Naive thymus-derived CD4-positive, alpha-beta T cell (primary cell): ENCODE data around the gene LEKR1. TPM values are rescaled to one million over a fixed set of nuclear protein-coding genes. Genes with fewer than 3 reads are reported as not detected.

Experiments used
- ATAC-seq: fragments of 150-1000 bp; cut with Tn5 transposase; 2 replicates; pipeline ENCODE4 v1.10.0; 2021; ENCODE audit warnings: mild to moderate bottlenecking, moderate library complexity
- CTCF ChIA-PET: fragments of 350-600 bp; sonication (Branson Sonifier 250); formaldehyde crosslinking; loops from one replicate; lab custom pipeline; 2021; ENCODE audit warnings: antibody characterized with exemption; lab: Charles Lee
- POLR2A ChIA-PET: fragments of 350-600 bp; sonication (Branson Sonifier 250); formaldehyde crosslinking; loops from one replicate; lab custom pipeline; 2021; ENCODE audit warnings: antibody characterized with exemption, inconsistent platforms; lab: Charles Lee
- DNase-seq, 9 donors: peaks; one replicate each; pipeline versions ENCODE4 v3.0.0 to v3.0.0-alpha.2; 2020 to 2022; ENCODE audit warnings: mixed read lengths in 1 of 9
- H3K27ac ChIP-seq: one replicate; pipeline ENCODE4 v1.7.0; 2013; ENCODE audit warnings: mild to moderate bottlenecking, low read depth, low read length, moderate library complexity
- H3K27me3 ChIP-seq, 2 donors: one replicate each; pipeline ENCODE4 v1.7.0; 2013; ENCODE audit warnings: low read length in 2 of 2, mild to moderate bottlenecking in 2 of 2, moderate library complexity in 2 of 2; ENCODE audit not compliant: control insufficient read depth in 2 of 2, insufficient read depth in 2 of 2
- H3K36me3 ChIP-seq, 3 experiments: 1 replicate in 2 of 3; 2 replicates in 1 of 3; pipeline ENCODE4 v1.7.0; 2013; ENCODE audit warnings: low read length in 3 of 3, mild to moderate bottlenecking in 3 of 3, moderate library complexity in 1 of 3; ENCODE audit not compliant: insufficient read depth in 3 of 3, control insufficient read depth in 2 of 3
- H3K4me1 ChIP-seq, 2 donors: one replicate each; pipeline ENCODE4 v1.7.0; 2013; ENCODE audit warnings: low read length in 2 of 2, mild to moderate bottlenecking in 2 of 2, moderate library complexity in 1 of 2; ENCODE audit not compliant: control insufficient read depth in 2 of 2, insufficient read depth in 2 of 2
- H3K4me3 ChIP-seq: 2 replicates; pipeline ENCODE4 v1.7.0; 2013; ENCODE audit warnings: mild to moderate bottlenecking, low read length
- H3K9me3 ChIP-seq, 3 experiments: 1 replicate in 2 of 3; 2 replicates in 1 of 3; pipeline ENCODE4 v1.7.0; 2013; ENCODE audit warnings: low read length in 3 of 3; ENCODE audit not compliant: control insufficient read depth in 2 of 3
- H3K27ac Mint-ChIP-seq, 9 donors: one replicate each; pipeline ENCODE4 v1.8.0; 2020 to 2022; ENCODE audit warnings: mixed read lengths in 9 of 9, mild to moderate bottlenecking in 8 of 9, moderate library complexity in 5 of 9, inconsistent platforms in 2 of 9
- H3K27me3 Mint-ChIP-seq, 5 donors: one replicate each; pipeline ENCODE4 v1.8.0; 2021 to 2022; ENCODE audit warnings: mixed read lengths in 5 of 5, mild to moderate bottlenecking in 1 of 5
- H3K36me3 Mint-ChIP-seq, 5 donors: one replicate each; pipeline ENCODE4 v1.8.0; 2020 to 2022; ENCODE audit warnings: mixed read lengths in 5 of 5, mild to moderate bottlenecking in 3 of 5, inconsistent platforms in 1 of 5
- H3K4me1 Mint-ChIP-seq, 7 donors: one replicate each; pipeline ENCODE4 v1.8.0; 2020 to 2022; ENCODE audit warnings: mixed read lengths in 7 of 7, mild to moderate bottlenecking in 3 of 7, inconsistent platforms in 1 of 7
- H3K4me3 Mint-ChIP-seq, 10 donors: one replicate each; pipeline ENCODE4 v1.8.0; 2020 to 2022; ENCODE audit warnings: mild to moderate bottlenecking in 10 of 10, mixed read lengths in 10 of 10, moderate library complexity in 6 of 10, inconsistent platforms in 2 of 10
- H3K9me3 Mint-ChIP-seq, 11 donors: one replicate each; pipeline ENCODE4 v1.8.0; 2020 to 2022; ENCODE audit warnings: mixed read lengths in 11 of 11, mild to moderate bottlenecking in 4 of 11, inconsistent platforms in 1 of 11, moderate library complexity in 1 of 11
- intact Hi-C, 2 donors: fragments of 100-400 bp; cut with micrococcal nuclease; formaldehyde crosslinking; loops; one replicate each; pipeline ENCODE4 v1.15.1; 2023
- polyA plus RNA-seq, 2 donors: library from polyadenylated mRNA; unstranded; fragments of 300-500 nt; fragmentation: Illumina TruSeq; gene quantifications; one replicate each; pipeline ENCODE4 v1.2.3, GENCODE V29; 2021
- total RNA-seq, 6 experiments: library from RNA in 5 of 6; stranded (reverse) in 5 of 6; gene quantifications; 1 replicate in 5 of 6; 2 replicates in 1 of 6; pipeline ENCODE4 v1.2.3 and lab custom pipeline; 2021 to 2026

Gene LEKR1
- total and polyA plus RNA-seq, 7 experiments from 2014 or later = 0.19 to 5.1 (median 0.81) TPM

DNA sequence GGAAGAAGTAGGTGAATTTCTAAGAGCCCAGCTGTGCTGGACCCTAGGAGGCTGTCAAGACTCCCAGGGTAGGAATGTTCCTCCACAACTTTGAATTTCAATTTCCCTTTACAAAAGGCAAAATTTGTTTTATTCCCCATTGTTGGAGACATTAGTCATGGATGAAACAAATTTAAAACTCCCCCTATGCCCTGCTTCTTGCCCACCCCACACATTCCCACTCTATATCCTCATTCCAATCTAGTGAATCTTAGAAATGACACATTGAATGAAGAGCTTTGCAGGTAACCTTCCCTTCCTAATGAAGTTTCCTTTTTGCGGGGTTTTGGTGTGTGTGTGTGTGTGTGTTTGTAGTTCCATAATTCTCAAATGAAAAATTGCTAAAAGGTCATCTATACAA lies 261.2 kb downstream of the LEKR1 start:
- CTCF ChIA-PET = interaction anchor here (2.9 kb wide), 1 partner anchor 50 kb away, joined by 17 read pairs; no protein-coding TSS in a partner anchor
- Mint-ChIP-seq H3K9me3 (peaks cover 0 to 7% (median 0%) of the 10 kb centered on the region in 11 donors), H3K27ac (peak overlapping the region in 2 of 9 donors; percentile 15 to 28), H3K4me3 (peak overlapping the region in 2 of 10 donors; percentile 13 to 81), H3K27me3 (peaks cover 0 to 6% (median 0%) of the 10 kb centered on the region in 5 donors), H3K36me3 (peaks cover 0 to 11% (median 0%) of the 10 kb centered on the region in 5 donors), H3K4me1 (peaks cover 11 to 78% (median 23%) of the 10 kb centered on the region in 7 donors)
- peaks cover 11 to 30% of the 10 kb centered on the region in 2 donors for H3K4me1 ChIP-seq
- H3K27me3 ChIP-seq = no peaks in the 10 kb centered on the region
- H3K4me3 ChIP-seq = no peak overlapping the region
- POLR2A ChIA-PET = interaction anchor here (0.6 to 6.2 kb wide), 9 partner anchors 41 to 635 kb away, joined by 3 to 49 read pairs (median 9); partner anchors contain the start of genes CCNL1, SSR3 and TIPARP
- intact Hi-C loops = loop anchor here (5.0 to 10.0 kb wide), 2 partner anchors 563 to 1215 kb away; partner anchors contain the start of gene GMPS (in 1 of the 2)
- ATAC-seq (no peak), DNase-seq (no peak)
- H3K27ac ChIP-seq = no peak overlapping the region
- H3K9me3 ChIP-seq = no peaks in the 10 kb centered on the region
- H3K36me3 ChIP-seq = no peaks in the 10 kb centered on the region

DNA sequence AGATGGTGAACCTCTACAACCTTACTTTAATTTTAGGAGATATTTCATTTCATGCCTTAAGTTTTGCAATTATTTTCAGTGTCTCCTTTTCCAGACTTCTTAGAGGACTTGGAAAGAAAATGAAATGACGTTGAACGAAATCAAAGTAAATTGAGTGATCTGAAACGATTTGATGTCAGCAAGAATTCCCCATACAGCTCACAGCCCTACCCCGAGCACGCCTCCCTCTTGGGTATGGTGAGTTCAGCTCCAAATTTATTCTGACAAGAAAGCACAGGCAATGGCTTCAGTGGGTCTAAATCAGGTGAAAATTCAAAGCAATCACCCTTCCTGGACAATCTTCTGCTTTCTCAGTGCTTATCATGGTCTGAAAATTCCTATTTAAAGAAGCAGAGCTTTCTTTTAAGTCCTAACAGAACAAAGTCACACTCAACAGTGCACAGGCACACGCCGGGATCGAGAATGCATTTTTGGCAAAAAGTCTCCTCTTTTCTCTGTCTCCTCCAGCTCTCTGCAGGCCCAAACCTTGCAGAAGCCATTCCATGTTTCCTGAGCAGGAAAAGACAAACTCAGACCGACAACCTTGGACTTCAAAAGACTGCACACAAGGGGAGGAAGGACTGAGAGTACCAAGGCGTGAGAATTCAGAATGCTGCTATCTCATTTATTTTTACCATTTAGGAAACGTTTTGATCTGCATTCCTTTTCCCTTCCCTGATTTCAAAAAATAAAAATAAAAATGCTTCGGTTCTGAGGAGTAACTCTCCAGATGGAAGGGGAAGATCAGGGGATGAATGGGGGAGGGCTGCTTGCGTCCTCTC lies 261.8 kb downstream of the LEKR1 start:
- POLR2A ChIA-PET = interaction anchor here (0.6 to 6.2 kb wide), 14 partner anchors 8 to 534 kb away, joined by 3 to 49 read pairs (median 7); partner anchors contain the start of genes CCNL1, SSR3 and TIPARP
- H3K27ac ChIP-seq = peak overlapping the region; percentile 83
- CTCF ChIA-PET = interaction anchor here (1.1 to 2.9 kb wide), 10 partner anchors 7 to 938 kb away, joined by 3 to 17 read pairs (median 4); partner anchors contain the start of gene SSR3

DNA sequence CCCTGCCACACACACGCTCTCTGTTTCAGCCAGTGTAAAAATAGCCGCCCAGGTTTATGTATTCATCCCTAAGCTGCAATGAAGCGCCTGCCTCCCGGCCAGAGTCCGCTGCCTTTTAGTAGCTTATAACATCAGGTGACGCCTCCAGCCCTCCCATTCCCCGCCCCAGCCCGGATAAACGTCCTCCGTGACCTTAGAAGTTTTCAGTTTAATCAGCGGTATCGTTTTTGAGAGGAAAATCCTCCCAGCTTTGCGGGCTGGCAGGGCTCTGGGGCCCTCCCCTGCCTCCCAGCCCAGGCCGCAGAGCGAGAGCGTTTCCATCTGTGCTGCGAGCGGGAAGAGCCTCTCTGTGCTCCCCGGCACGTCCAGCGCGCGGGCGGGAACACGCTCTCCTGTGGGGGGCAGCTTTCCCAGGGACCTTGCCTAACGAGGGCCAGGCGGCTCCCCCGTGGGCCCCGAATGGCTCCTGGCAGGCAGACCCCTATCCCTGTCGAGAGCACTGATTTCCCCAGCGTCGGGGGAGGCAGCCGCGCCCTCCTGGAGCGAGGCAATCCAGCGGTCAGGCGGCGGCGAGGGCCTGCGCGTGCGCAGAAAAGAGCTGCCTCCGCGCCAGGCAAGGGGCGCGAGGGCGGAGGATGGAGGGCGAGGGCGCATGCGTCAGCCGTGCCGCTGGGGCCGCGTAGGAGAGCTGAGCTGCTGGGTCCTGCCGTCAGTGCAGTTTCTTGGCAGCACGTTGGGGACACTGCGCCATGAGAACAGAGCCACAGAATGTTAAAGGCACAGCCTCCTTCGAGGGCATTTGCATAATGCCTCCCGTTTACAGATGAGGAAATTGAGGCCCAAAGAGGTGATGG lies 262.7 kb downstream of the LEKR1 start:
- peak; percentile 95 for ATAC-seq
- CTCF ChIA-PET = interaction anchor here (0.7 to 2.9 kb wide), 18 partner anchors 8 to 939 kb away, joined by 3 to 17 read pairs (median 3); partner anchors contain the start of gene SSR3
- H3K4me1 Mint-ChIP-seq = peaks cover 11 to 79% (median 23%) of the 10 kb centered on the region in 7 donors

More for the DNA sequence above, 261.8 kb downstream of the LEKR1 start:
- no peak for ATAC-seq
- intact Hi-C loops = loop anchor here (1.0 to 10.0 kb wide), 8 partner anchors 15 to 1233 kb away; partner anchors contain the start of genes CCNL1 (in 1 of the 2), GMPS (in 1 of the 2), SLC33A1 (in 1 of the 2) and TIPARP (in 1 of the 2)
- Mint-ChIP-seq H3K36me3 (peaks cover 0 to 11% (median 0%) of the 10 kb centered on the region in 5 donors), H3K9me3 (peaks cover 0 to 7% (median 0%) of the 10 kb centered on the region in 11 donors), H3K4me1 (peaks cover 11 to 78% (median 23%) of the 10 kb centered on the region in 7 donors), H3K27ac (peak overlapping the region; percentile 92 to 98 (median 96)), H3K27me3 (peaks cover 0 to 6% (median 0%) of the 10 kb centered on the region in 5 donors), H3K4me3 (peak overlapping the region; percentile 81 to 89 (median 87))
- no peak for DNase-seq
- H3K9me3 ChIP-seq = no peaks in the 10 kb centered on the region
- H3K27me3 ChIP-seq = no peaks in the 10 kb centered on the region
- no peaks in the 10 kb centered on the region for H3K36me3 ChIP-seq
- H3K4me1 ChIP-seq = peaks cover 11 to 30% of the 10 kb centered on the region in 2 donors
- H3K4me3 ChIP-seq = peak overlapping the region; percentile 84

DNA sequence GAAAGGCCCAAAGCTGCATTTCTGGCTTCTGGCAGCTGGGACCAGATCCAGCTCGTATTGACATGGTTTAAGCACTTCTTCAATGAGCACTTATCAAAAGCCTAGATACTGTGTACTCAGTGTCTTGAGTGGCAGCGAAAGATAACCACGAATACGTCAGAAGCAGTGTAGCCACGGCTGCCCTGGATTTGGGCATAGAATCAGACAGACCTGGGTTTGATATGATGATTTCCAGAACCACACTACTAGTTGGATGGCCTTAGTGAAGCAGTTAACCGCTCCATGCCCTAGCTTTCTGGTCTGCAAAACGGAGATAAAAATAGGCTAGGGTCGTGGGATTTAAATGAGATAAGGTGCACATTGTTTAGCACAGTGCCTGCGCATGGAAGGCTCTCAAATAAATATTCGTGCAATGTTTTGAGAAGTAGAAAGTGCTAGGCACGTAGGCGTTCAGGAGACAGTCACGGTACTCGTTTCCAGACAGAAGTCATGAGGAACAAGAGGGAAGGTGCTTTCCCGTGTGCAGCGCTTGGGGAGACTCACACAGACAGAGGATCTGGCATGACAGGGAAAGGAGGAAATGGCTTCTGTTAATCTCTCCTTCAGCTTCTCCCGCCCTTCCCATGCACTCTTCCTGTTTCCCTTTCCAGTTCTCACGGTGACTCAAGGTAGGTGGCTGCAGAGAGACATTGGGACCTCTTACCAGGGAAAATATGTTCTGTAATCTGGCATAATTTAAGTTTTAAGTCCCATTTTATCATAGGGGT lies 263.5 kb downstream of the LEKR1 start:
- H3K4me3 ChIP-seq = peak overlapping the region; percentile 84
- Mint-ChIP-seq H3K27me3 (peaks cover 0 to 11% (median 0%) of the 10 kb centered on the region in 5 donors), H3K27ac (peak overlapping the region; percentile 92 to 98 (median 96)), H3K36me3 (peaks cover 0 to 6% (median 0%) of the 10 kb centered on the region in 5 donors), H3K4me1 (peaks cover 11 to 73% (median 23%) of the 10 kb centered on the region in 7 donors), H3K9me3 (peaks cover 0 to 7% (median 0%) of the 10 kb centered on the region in 11 donors), H3K4me3 (peak overlapping the region; percentile 81 to 89 (median 87))
- ATAC-seq = peak; percentile 77
- intact Hi-C loops = loop anchor here (1.0 to 10.0 kb wide), 11 partner anchors 13 to 1235 kb away; partner anchors contain the start of genes SLC33A1 (in 2 of the 2), SSR3 (in 2 of the 2), CCNL1 (in 1 of the 2) and GMPS (in 1 of the 2)
- peaks cover 11 to 30% of the 10 kb centered on the region in 2 donors for H3K4me1 ChIP-seq
- peak in 2 of 9 donors; percentile 33 to 45 for DNase-seq
- ChIA-PET CTCF (interaction anchor here (0.7 to 2.9 kb wide), 18 partner anchors 9 to 939 kb away, joined by 3 to 17 read pairs (median 3); partner anchors contain the start of gene SSR3), POLR2A (interaction anchor here (0.6 to 6.2 kb wide), 18 partner anchors 15 to 536 kb away, joined by 3 to 49 read pairs (median 5); partner anchors contain the start of genes CCNL1, SSR3 and TIPARP)
- H3K27me3 ChIP-seq = no peaks in the 10 kb centered on the region
- no peaks in the 10 kb centered on the region for H3K36me3 ChIP-seq
- peak overlapping the region; percentile 83 for H3K27ac ChIP-seq
- no peaks in the 10 kb centered on the region for H3K9me3 ChIP-seq

More for the DNA sequence above, 262.7 kb downstream of the LEKR1 start:
- peak; percentile 90 to 97 (median 93) for DNase-seq
- Histone ChIP-seq H3K27ac (peak overlapping the region; percentile 83), H3K4me3 (peak overlapping the region; percentile 84), H3K36me3 (no peaks in the 10 kb centered on the region), H3K27me3 (no peaks in the 10 kb centered on the region), H3K9me3 (no peaks in the 10 kb centered on the region), H3K4me1 (peaks cover 11 to 30% of the 10 kb centered on the region in 2 donors)
- Mint-ChIP-seq H3K9me3 (peaks cover 0 to 7% (median 0%) of the 10 kb centered on the region in 11 donors), H3K36me3 (peaks cover 0 to 11% (median 0%) of the 10 kb centered on the region in 5 donors), H3K4me3 (peak overlapping the region; percentile 81 to 89 (median 87)), H3K27me3 (peaks cover 0 to 6% (median 0%) of the 10 kb centered on the region in 5 donors), H3K27ac (peak overlapping the region; percentile 92 to 98 (median 96))
- intact Hi-C loops = loop anchor here (1.0 to 10.0 kb wide), 12 partner anchors 14 to 1235 kb away; partner anchors contain the start of genes CCNL1 (in 2 of the 2), SLC33A1 (in 2 of the 2), SSR3 (in 2 of the 2) and TIPARP (in 2 of the 2)
- POLR2A ChIA-PET = interaction anchor here (0.6 to 6.2 kb wide), 22 partner anchors 9 to 535 kb away, joined by 3 to 49 read pairs (median 5); partner anchors contain the start of genes CCNL1, SSR3 and TIPARP
